ENCODE results near the gene AIFM2. TPM values are rescaled to one million over a fixed set of nuclear protein-coding genes. Genes with fewer than 3 reads are reported as not detected.

The AIFM2 gene
- total and polyA plus RNA-seq, 2 donors (not counting 1 experiment from before 2014, with no cell fraction given): 11.1 to 15.5 TPM

- TF ChIP-seq CTCF (conservative IDR thresholded peaks at IDR 0.05 in 1 of 2, IDR thresholded peaks at IDR 0.05 in 1 of 2; ENCODE audit: low read depth in 1 of 2, low read length in 2 of 2) (no peak), EZH2 (IDR thresholded peaks at IDR 0.05; ENCODE audit: low read length, missing control alignments) (no peak)
- H3K79me2 ChIP-seq (ENCODE audit: control insufficient read depth, insufficient read depth, low read length): peaks cover 53% of the 10 kb centered on the region
- no peaks in the 10 kb centered on the region for H3K9me3 ChIP-seq (ENCODE audit: control insufficient read depth, insufficient read depth, low read depth, low read length)
- H2AFZ ChIP-seq (ENCODE audit: low read length): no peak overlapping the region
- peak overlapping the region; percentile 94 for H3K27ac ChIP-seq (ENCODE audit: insufficient read depth, low read length)
- no peaks in the 10 kb centered on the region for H3K4me1 ChIP-seq (ENCODE audit: control insufficient read depth, extremely low read depth, insufficient read depth, low read length)
- peak overlapping the region; percentile 38 for H3K4me2 ChIP-seq (ENCODE audit: extremely low read depth, insufficient read depth, low read length)
- peak overlapping the region; percentile 90 for H3K9ac ChIP-seq (ENCODE audit: insufficient read depth, low read length)
- peak overlapping the region; percentile 48 to 98 (median 90) for H3K4me3 ChIP-seq (replicated peaks in 1 of 4; ENCODE audit: control extremely low read depth in 1 of 4, insufficient read depth in 1 of 4, low read depth in 3 of 4, low read length in 4 of 4)
- H3K36me3 ChIP-seq (ENCODE audit: control insufficient read depth, insufficient read depth, low read length): no peaks in the 10 kb centered on the region
- H3K27me3 ChIP-seq (ENCODE audit: control insufficient read depth, insufficient read depth, low read length): no peaks in the 10 kb centered on the region
- H4K20me1 ChIP-seq (ENCODE audit: control insufficient read depth, extremely low read depth, insufficient read depth, low read length): peaks cover 9% of the 10 kb centered on the region
- DNase-seq (ENCODE audit: low read depth in 2 of 2): peak in 1 of 2 donors; percentile 20
These were observed 37.2 kb upstream of the AIFM2 start for GRCh38 chr10:70169649-70170364.

- DNase-seq (ENCODE audit: low read depth in 2 of 2): no peak
- peak overlapping the region; percentile 94 for H3K27ac ChIP-seq (ENCODE audit: insufficient read depth, low read length)
These were observed 36.4 kb upstream of the AIFM2 start for GRCh38 chr10:70169011-70169410.

GRCh38 chr10:70167246-70167645 is 34.6 kb upstream of the AIFM2 start:
- no peak for DNase-seq (ENCODE audit: low read depth in 2 of 2)
- Histone ChIP-seq H4K20me1 (ENCODE audit: control insufficient read depth, extremely low read depth, insufficient read depth, low read length) (peaks cover 9% of the 10 kb centered on the region), H3K4me3 (replicated peaks in 1 of 4; ENCODE audit: control extremely low read depth in 1 of 4, insufficient read depth in 1 of 4, low read depth in 3 of 4, low read length in 4 of 4) (peak overlapping the region in 1 of 4 experiments; percentile 18)

More at GRCh38 chr10:70169011-70169410, 36.4 kb upstream of the AIFM2 start:
- Histone ChIP-seq H3K9me3 (ENCODE audit: control insufficient read depth, insufficient read depth, low read depth, low read length) (no peaks in the 10 kb centered on the region), H3K79me2 (ENCODE audit: control insufficient read depth, insufficient read depth, low read length) (peaks cover 61% of the 10 kb centered on the region), H4K20me1 (ENCODE audit: control insufficient read depth, extremely low read depth, insufficient read depth, low read length) (peaks cover 9% of the 10 kb centered on the region), H3K4me1 (ENCODE audit: control insufficient read depth, extremely low read depth, insufficient read depth, low read length) (no peaks in the 10 kb centered on the region), H3K4me2 (ENCODE audit: extremely low read depth, insufficient read depth, low read length) (peak overlapping the region; percentile 38), H2AFZ (ENCODE audit: low read length) (no peak overlapping the region), H3K36me3 (ENCODE audit: control insufficient read depth, insufficient read depth, low read length) (no peaks in the 10 kb centered on the region), H3K27me3 (ENCODE audit: control insufficient read depth, insufficient read depth, low read length) (no peaks in the 10 kb centered on the region), H3K9ac (ENCODE audit: insufficient read depth, low read length) (no peak overlapping the region), H3K4me3 (replicated peaks in 1 of 4; ENCODE audit: control extremely low read depth in 1 of 4, insufficient read depth in 1 of 4, low read depth in 3 of 4, low read length in 4 of 4) (peak overlapping the region; percentile 48 to 98 (median 90))
- TF ChIP-seq EZH2 (IDR thresholded peaks at IDR 0.05; ENCODE audit: low read length, missing control alignments) (no peak), CTCF (conservative IDR thresholded peaks at IDR 0.05 in 1 of 2, IDR thresholded peaks at IDR 0.05 in 1 of 2; ENCODE audit: low read depth in 1 of 2, low read length in 2 of 2) (no peak)

More at GRCh38 chr10:70167246-70167645, 34.6 kb upstream of the AIFM2 start:
- Histone ChIP-seq H3K4me1 (ENCODE audit: control insufficient read depth, extremely low read depth, insufficient read depth, low read length) (no peaks in the 10 kb centered on the region), H3K9ac (ENCODE audit: insufficient read depth, low read length) (no peak overlapping the region), H3K9me3 (ENCODE audit: control insufficient read depth, insufficient read depth, low read depth, low read length) (no peaks in the 10 kb centered on the region), H2AFZ (ENCODE audit: low read length) (no peak overlapping the region), H3K27ac (ENCODE audit: insufficient read depth, low read length) (no peak overlapping the region), H3K4me2 (ENCODE audit: extremely low read depth, insufficient read depth, low read length) (no peak overlapping the region), H3K79me2 (ENCODE audit: control insufficient read depth, insufficient read depth, low read length) (peaks cover 78% of the 10 kb centered on the region), H3K36me3 (ENCODE audit: control insufficient read depth, insufficient read depth, low read length) (no peaks in the 10 kb centered on the region), H3K27me3 (ENCODE audit: control insufficient read depth, insufficient read depth, low read length) (no peaks in the 10 kb centered on the region)
- TF ChIP-seq EZH2 (IDR thresholded peaks at IDR 0.05; ENCODE audit: low read length, missing control alignments) (no peak), CTCF (conservative IDR thresholded peaks at IDR 0.05 in 1 of 2, IDR thresholded peaks at IDR 0.05 in 1 of 2; ENCODE audit: low read depth in 1 of 2, low read length in 2 of 2) (no peak)
